ENCODE measurements around the gene FBH1. TPM values are rescaled to one million over a fixed set of nuclear protein-coding genes. Genes with fewer than 3 reads are reported as not detected.
"Not testable (repeated sequence)": the region's sequence is repeated elsewhere in the genome, so short reads cannot be mapped to it uniquely, and the experiment has no call there.

FBH1 gene
- total and polyA plus RNA-seq, 9 of the 15 experiments (the other 6 are each of a cell fraction or from before 2014, with no cell fraction given): 13.4 to 108 (median 77.8) TPM

DNA sequence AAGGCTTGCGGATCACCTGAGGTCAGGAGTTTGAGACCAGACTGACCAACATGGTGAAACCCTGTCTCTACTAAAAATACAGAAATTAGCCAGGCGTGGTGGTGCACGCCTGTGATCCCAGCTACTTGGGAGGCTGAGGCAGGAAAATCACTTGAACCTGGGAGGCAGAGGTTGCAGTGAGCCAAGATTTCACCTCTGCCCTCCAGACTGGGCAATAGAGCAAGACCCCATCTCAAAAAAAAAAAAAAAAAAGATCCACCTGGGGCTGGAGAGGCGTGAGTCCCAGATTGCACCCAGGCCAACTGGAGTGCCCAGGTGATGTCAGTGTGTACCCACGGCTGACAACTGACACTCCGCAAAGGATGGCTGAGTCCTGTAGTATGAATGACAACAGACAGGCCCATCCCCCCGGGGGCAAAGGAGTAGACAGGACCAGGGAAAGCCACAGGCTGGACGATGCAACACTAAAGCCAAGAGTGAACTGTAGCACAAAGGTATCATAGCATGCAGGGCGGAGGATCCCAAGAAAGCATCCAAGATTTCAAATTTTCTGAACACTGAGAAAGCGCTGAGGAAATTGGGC lies 72.4 kb downstream of the FBH1 start:
- H3K79me2 ChIP-seq (ENCODE audit: control insufficient read depth, insufficient read depth, low read length); ATAC-seq; H3K9me1 ChIP-seq (ENCODE audit: control insufficient read depth, insufficient read depth, low read length); in situ Hi-C loops (cut with MboI); DNase-seq (ENCODE audit: extremely low read depth in 1 of 4, low spot score in 3 of 4); intact Hi-C loops (cut with micrococcal nuclease); FAIRE-seq; H3K27ac ChIP-seq (ENCODE audit: extremely low read depth, low read depth, low read length); BruUV-seq (replicated peaks); H4K20me1 ChIP-seq (replicated peaks; ENCODE audit: control insufficient read depth, insufficient read depth, low read length); CTCF ChIA-PET (ENCODE audit: low intra/inter-chr PET ratio); H3K4me2 ChIP-seq (ENCODE audit: insufficient read depth, low read length); H3K9me3 ChIP-seq (replicated peaks; ENCODE audit: control insufficient read depth, insufficient read depth, low read depth, low read length); H3K27me3 ChIP-seq (ENCODE audit: control insufficient read depth in 2 of 2, insufficient read depth in 2 of 2, low read length in 2 of 2); H3K9ac ChIP-seq (ENCODE audit: insufficient read depth in 1 of 2, low read depth in 2 of 2, low read length in 2 of 2); H2AFZ ChIP-seq (ENCODE audit: low read depth, low read length); H3K4me3 ChIP-seq: not testable (repeated sequence)
- POLR2A ChIA-PET: interaction anchor here (1.2 kb wide), 1 partner anchor 19 kb away, joined by 3 read pairs; no protein-coding TSS in a partner anchor
- peaks cover 6 to 24% of the 10 kb centered on the region in 2 experiments; a peak in 4 of 5 replicates for H3K4me1 ChIP-seq (replicated peaks in 1 of 2; ENCODE audit: control insufficient read depth in 2 of 2, insufficient read depth in 2 of 2, low read length in 2 of 2)
- 84% methylated on average over 8 of the region's 10 CpGs for WGBS (ENCODE audit: insufficient coverage, low coverage, missing lambda C conversion rate)
- peak; percentile 94 for TF ChIP-seq ZNF121 (CRISPR knock-in tag; conservative IDR thresholded peaks at IDR 0.05)
- peaks cover 21% of the 10 kb centered on the region; the same call in 2 of the 3 replicates for H3K36me3 ChIP-seq (ENCODE audit: control insufficient read depth, insufficient read depth, low read length)

DNA sequence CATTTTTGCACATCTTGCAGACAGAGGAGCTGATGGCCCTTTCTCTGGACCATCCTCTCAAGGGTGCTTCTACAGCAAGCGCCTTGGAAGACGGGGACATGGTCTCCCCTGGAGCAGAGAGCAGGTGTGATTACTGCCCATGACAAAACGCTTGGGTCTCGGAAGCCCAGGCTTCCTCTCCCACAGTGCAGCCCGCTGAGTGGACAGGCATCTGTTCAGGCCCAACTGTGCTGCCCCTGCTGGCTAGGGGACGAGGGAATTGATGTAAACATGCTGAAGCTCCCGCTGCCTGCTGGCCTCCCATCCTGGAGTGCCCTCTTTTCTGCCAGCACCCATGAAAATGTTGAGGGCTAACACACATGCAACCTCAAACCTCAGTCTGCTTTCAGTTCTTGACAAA lies 73.0 kb downstream of the FBH1 start:
- Histone ChIP-seq H3K9ac (ENCODE audit: insufficient read depth in 1 of 2, low read depth in 2 of 2, low read length in 2 of 2) (no peak overlapping the region), H3K4me3 (no peak overlapping the region), H3K4me2 (ENCODE audit: insufficient read depth, low read length) (no peak overlapping the region), H3K4me1 (replicated peaks in 1 of 2; ENCODE audit: control insufficient read depth in 2 of 2, insufficient read depth in 2 of 2, low read length in 2 of 2) (peaks cover 6 to 24% of the 10 kb centered on the region in 2 experiments; a peak in 4 of 5 replicates), H3K27me3 (ENCODE audit: control insufficient read depth in 2 of 2, insufficient read depth in 2 of 2, low read length in 2 of 2) (no peaks in the 10 kb centered on the region), H3K9me1 (ENCODE audit: control insufficient read depth, insufficient read depth, low read length) (peaks cover 10% of the 10 kb centered on the region), H3K36me3 (ENCODE audit: control insufficient read depth, insufficient read depth, low read length) (peaks cover 22% of the 10 kb centered on the region; the same call in 2 of the 3 replicates), H3K9me3 (replicated peaks; ENCODE audit: control insufficient read depth, insufficient read depth, low read depth, low read length) (no peaks in the 10 kb centered on the region), H4K20me1 (replicated peaks; ENCODE audit: control insufficient read depth, insufficient read depth, low read length) (no peaks in the 10 kb centered on the region), H3K79me2 (ENCODE audit: control insufficient read depth, insufficient read depth, low read length) (no peaks in the 10 kb centered on the region), H2AFZ (ENCODE audit: low read depth, low read length) (no peak overlapping the region), H3K27ac (ENCODE audit: extremely low read depth, low read depth, low read length) (no peak overlapping the region)
- in situ Hi-C loops (cut with MboI): no loop called here
- intact Hi-C loops (cut with micrococcal nuclease): no loop called here
- FAIRE-seq (no peak), ATAC-seq (no peak), DNase-seq (ENCODE audit: extremely low read depth in 1 of 4, low spot score in 3 of 4) (no peak)
- no TSS peak for BruUV-seq (replicated peaks)
- POLR2A ChIA-PET: interaction anchor here (0.5 to 0.7 kb wide), 2 partner anchors 10 to 150 kb away, joined by 3 read pairs; no protein-coding TSS in a partner anchor
- 91% methylated on average over 5 of the region's 7 CpGs for WGBS (ENCODE audit: insufficient coverage, low coverage, missing lambda C conversion rate)
- CTCF ChIA-PET (ENCODE audit: low intra/inter-chr PET ratio): no interaction called here
- TF ChIP-seq SLC30A9 (CRISPR knock-in tag; IDR thresholded peaks at IDR 0.05) (no peak), BACH1 (tag; IDR thresholded peaks at IDR 0.05) (no peak), ZNF143 (CRISPR knock-in tag; IDR thresholded peaks at IDR 0.05) (no peak), SMAD1 (IDR thresholded peaks at IDR 0.05; ENCODE audit: low read depth, low read length, partially characterized antibody) (no peak), ZNF507 (tag; conservative IDR thresholded peaks at IDR 0.05) (no peak), NR1H2 (CRISPR knock-in tag; IDR thresholded peaks at IDR 0.05) (no peak)
- TF ChIP-seq, protein P1, sequence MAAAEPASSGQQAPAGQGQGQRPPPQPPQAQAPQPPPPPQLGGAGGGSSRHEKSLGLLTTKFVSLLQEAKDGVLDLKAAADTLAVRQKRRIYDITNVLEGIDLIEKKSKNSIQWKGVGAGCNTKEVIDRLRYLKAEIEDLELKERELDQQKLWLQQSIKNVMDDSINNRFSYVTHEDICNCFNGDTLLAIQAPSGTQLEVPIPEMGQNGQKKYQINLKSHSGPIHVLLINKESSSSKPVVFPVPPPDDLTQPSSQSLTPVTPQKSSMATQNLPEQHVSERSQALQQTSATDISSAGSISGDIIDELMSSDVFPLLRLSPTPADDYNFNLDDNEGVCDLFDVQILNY (CRISPR knock-in tag; IDR thresholded peaks at IDR 0.05): no peak
- TF ChIP-seq, protein P2, sequence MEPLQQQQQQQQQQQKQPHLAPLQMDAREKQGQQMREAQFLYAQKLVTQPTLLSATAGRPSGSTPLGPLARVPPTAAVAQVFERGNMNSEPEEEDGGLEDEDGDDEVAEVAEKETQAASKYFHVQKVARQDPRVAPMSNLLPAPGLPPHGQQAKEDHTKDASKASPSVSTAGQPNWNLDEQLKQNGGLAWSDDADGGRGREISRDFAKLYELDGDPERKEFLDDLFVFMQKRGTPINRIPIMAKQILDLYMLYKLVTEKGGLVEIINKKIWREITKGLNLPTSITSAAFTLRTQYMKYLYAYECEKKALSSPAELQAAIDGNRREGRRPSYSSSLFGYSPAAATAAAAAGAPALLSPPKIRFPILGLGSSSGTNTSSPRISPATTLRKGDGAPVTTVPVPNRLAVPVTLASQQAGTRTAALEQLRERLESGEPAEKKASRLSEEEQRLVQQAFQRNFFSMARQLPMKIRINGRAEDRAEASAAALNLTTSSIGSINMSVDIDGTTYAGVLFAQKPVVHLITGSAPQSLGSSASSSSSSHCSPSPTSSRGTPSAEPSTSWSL (CRISPR knock-in tag; IDR thresholded peaks at IDR 0.05; ENCODE audit: borderline replicate concordance): no peak

All from K562 (cell line).